IPS DF 6.9 (cell line): ENCODE results near the gene KRT6B.

Experiments
- DNase-seq: peaks from one replicate; pipeline ENCODE4 v3.0.0-alpha.2; 2013; ENCODE audit warnings: low read depth, low spot score
- H3K27ac ChIP-seq: one replicate; pipeline ENCODE4 v1.5.1; 2013; ENCODE audit warnings: low read length, control low read depth
- H3K27me3 ChIP-seq: 2 replicates; pipeline ENCODE4 v1.6.1; 2013; ENCODE audit warnings: mild to moderate bottlenecking, low read length; ENCODE audit not compliant: control insufficient read depth, insufficient read depth
- H3K36me3 ChIP-seq: 2 replicates; pipeline ENCODE4 v1.6.1; 2013; ENCODE audit warnings: low read length; ENCODE audit not compliant: control insufficient read depth, insufficient read depth
- H3K4me1 ChIP-seq: 2 replicates; pipeline ENCODE4 v1.6.1; 2013; ENCODE audit warnings: low read length; ENCODE audit not compliant: control insufficient read depth, insufficient read depth
- H3K4me3 ChIP-seq: 2 replicates; pipeline ENCODE4 v1.5.1; 2013; ENCODE audit warnings: mild to moderate bottlenecking, low read length
- H3K9me3 ChIP-seq: 2 replicates; pipeline ENCODE4 v1.6.1; 2013; ENCODE audit warnings: low read length, inconsistent platforms; ENCODE audit not compliant: control insufficient read depth, insufficient read depth
- WGBS: extraction: QIAGEN DNeasy Blood & Tissue Kit; methylation state at CpG from one replicate; pipeline ENCODE4 v1.1.7; 2013; ENCODE audit warnings: mixed read lengths, missing lambda C conversion rate; ENCODE audit not compliant: insufficient read length, insufficient coverage; 5-methylcytosine and 5-hydroxymethylcytosine counted together

Gene KRT6B

DNA sequence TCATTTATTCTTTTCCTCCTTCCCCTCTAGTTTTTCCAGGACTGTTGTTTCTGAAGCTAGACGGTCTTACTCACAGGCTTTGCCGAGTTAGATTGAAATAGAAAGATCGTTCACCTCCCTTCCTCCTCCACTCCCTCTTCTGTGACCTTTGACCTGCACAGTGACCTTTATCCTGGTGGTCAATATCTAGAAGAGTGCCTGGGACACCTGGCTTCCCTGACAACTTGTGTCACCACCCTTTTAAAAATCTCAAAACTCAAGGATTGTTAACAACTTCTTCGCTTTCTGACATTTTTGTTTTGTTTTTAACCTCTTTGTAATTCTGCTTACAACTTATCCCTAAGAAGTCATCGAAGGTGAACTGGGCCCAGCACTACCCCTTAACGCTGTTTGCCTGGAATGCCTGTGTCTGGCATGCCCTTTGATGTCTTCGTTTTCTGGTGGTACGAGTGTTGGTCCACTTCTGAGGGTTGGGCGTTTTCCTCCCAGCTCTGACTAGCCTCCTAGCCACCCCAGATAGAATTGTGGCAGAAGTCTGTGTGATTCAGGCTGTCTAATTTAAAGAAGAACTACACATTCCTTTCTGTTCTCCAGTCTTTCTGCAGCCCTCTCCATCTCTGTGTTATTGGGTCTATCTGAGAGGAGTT lies 15.0 kb downstream of the KRT6B start:
- Histone ChIP-seq H3K36me3 (no peaks in the 10 kb centered on the region), H3K4me1 (peaks cover 3% of the 10 kb centered on the region; the same call in 1 of the 2 replicates), H3K27me3 (no peaks in the 10 kb centered on the region), H3K27ac (no peak overlapping the region), H3K9me3 (no peaks in the 10 kb centered on the region), H3K4me3 (no peak overlapping the region)
- WGBS: no CpG with 5 or more reads among the region's 9 CpGs
- no peak for DNase-seq

- WGBS: no CpG with 5 or more reads among the region's 9 CpGs
- Histone ChIP-seq H3K4me3 (no peak overlapping the region), H3K27ac (no peak overlapping the region), H3K36me3 (no peaks in the 10 kb centered on the region), H3K9me3 (no peaks in the 10 kb centered on the region), H3K27me3 (no peaks in the 10 kb centered on the region), H3K4me1 (0 out of 2 replicates have a peak, but pooled peaks cover 1% of the 10 kb centered on the region)
- DNase-seq: no peak
Measured at GRCh38 chr12:52436000-52436827, 15.7 kb downstream of the KRT6B start.

- Histone ChIP-seq H3K27me3 (no peaks in the 10 kb centered on the region), H3K4me1 (0 out of 2 replicates have a peak, but pooled peaks cover 1% of the 10 kb centered on the region), H3K9me3 (no peaks in the 10 kb centered on the region), H3K4me3 (no peak overlapping the region), H3K36me3 (no peaks in the 10 kb centered on the region), H3K27ac (no peak overlapping the region)
- no peak for DNase-seq
- WGBS: no CpG with 5 or more reads among the region's 6 CpGs
Measured at GRCh38 chr12:52435659-52435999, 16.3 kb downstream of the KRT6B start.

- WGBS: no CpG with 5 or more reads among the region's 6 CpGs
- H3K9me3 ChIP-seq: no peaks in the 10 kb centered on the region
- 0 out of 2 replicates have a peak, but pooled peaks cover 1% of the 10 kb centered on the region for H3K4me1 ChIP-seq
- no peaks in the 10 kb centered on the region for H3K27me3 ChIP-seq
- no peak overlapping the region for H3K27ac ChIP-seq
- H3K4me3 ChIP-seq: no peak overlapping the region
- no peak for DNase-seq
- H3K36me3 ChIP-seq: no peaks in the 10 kb centered on the region
Measured at GRCh38 chr12:52434760-52435530, 17.0 kb downstream of the KRT6B start.

DNA sequence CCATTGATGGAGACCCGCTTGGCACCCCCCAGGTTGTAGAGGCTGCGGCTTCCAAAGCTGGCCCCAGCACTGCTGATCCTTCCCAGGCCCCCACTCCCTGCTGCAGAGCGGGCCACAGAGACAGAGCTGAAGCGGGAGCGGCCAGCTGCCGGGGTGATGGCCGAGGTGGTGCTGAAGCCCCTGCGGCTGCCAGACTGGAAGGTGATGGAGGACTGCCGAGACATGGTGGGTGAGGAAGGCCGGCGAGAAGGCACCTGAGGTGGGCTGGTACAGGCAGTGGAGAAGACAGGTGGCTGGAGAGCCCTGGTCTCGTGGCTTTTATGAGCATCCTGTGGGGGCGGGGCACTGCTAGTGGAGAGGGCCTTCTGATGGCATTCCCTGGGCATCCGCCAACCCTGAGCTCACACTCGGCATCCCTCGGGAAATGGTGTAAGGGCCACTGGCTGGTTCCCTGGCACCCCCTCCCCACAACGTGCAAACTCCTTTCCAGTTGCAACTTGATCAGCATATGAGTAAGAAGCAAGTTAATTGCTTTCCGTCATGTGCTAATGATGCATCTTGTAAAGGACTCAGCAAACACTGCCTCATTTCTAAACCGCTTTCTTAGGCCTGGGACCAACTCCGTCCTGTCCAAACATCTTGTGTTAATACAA lies 17.7 kb downstream of the KRT6B start, which contains the start of gene KRT75:
Gene KRT75, minus strand, starts transcription at position 291 of the 653 bp plus-strand sequence. Its CDS starts 67 bp downstream, at position 224.
- no peak for DNase-seq

GRCh38 chr12:52433501-52434080 lies 18.4 kb downstream of the KRT6B start:
- DNase-seq: no peak
- no CpG with 5 or more reads among the region's 12 CpGs for WGBS
- H3K27ac ChIP-seq: no peak overlapping the region
- H3K4me3 ChIP-seq: no peak overlapping the region
- no peaks in the 10 kb centered on the region for H3K27me3 ChIP-seq
- no peaks in the 10 kb centered on the region for H3K9me3 ChIP-seq
- H3K36me3 ChIP-seq: no peaks in the 10 kb centered on the region
- H3K4me1 ChIP-seq: 0 out of 2 replicates have a peak, but pooled peaks cover 1% of the 10 kb centered on the region

More for the DNA sequence above, 17.7 kb downstream of the KRT6B start, which contains the start of gene KRT75:
- H3K9me3 ChIP-seq: no peaks in the 10 kb centered on the region
- H3K4me3 ChIP-seq: no peak within 1 kb of the TSS
- H3K36me3 ChIP-seq: no peaks in the 10 kb centered on the region
- 0 out of 2 replicates have a peak, but pooled peaks cover 1% of the 10 kb centered on the region for H3K4me1 ChIP-seq
- no CpG with 5 or more reads among the region's 20 CpGs for WGBS
- no peak within 1 kb of the TSS for H3K27ac ChIP-seq
- H3K27me3 ChIP-seq: no peaks in the 10 kb centered on the region

DNA sequence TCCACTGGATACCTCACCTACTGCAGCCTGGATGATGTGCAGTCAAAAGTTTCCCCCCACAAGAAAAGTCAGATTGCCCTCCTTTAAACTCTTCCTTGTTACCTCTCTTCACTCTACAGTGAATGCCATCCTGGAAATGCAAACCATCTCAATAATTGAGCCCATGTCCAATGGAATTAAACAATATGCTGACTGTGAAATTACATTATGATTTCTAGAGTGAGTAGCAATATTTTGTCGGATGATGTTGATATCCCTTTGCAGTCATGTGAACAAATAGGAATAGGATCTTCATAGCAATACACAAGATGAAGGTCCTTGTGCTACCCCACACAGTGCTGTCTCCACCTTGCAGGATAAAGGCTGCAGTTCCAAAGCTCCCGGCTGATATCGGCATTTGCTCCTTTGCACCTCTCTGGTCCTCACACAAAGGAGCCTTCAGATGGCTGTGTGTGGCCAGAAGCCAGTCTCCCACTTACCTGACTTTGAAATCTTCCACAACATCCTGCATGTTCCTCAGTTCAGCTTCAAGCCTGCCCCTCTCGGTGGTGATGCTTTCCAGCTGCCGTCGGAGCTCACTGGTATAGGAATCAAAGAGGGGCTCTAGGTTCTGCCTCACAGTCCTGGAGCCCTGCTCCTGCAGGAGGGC lies 19.3 kb downstream of the KRT6B start:
- H3K27me3 ChIP-seq: no peaks in the 10 kb centered on the region
- no peak for DNase-seq
- no peak overlapping the region for H3K27ac ChIP-seq
- H3K4me1 ChIP-seq: 0 out of 2 replicates have a peak, but pooled peaks cover 1% of the 10 kb centered on the region
- no peaks in the 10 kb centered on the region for H3K9me3 ChIP-seq
- no CpG with 5 or more reads among the region's 6 CpGs for WGBS
- H3K4me3 ChIP-seq: no peak overlapping the region
- no peaks in the 10 kb centered on the region for H3K36me3 ChIP-seq

GRCh38 chr12:52428121-52428520 lies 23.8 kb downstream of the KRT6B start:
- no CpG with 5 or more reads among the region's 10 CpGs for WGBS
- H3K27me3 ChIP-seq: no peaks in the 10 kb centered on the region
- no peaks in the 10 kb centered on the region for H3K9me3 ChIP-seq
- no peaks in the 10 kb centered on the region for H3K36me3 ChIP-seq
- no peak overlapping the region for H3K27ac ChIP-seq
- H3K4me3 ChIP-seq: no peak overlapping the region
- no peaks in the 10 kb centered on the region for H3K4me1 ChIP-seq
- DNase-seq: no peak

DNA sequence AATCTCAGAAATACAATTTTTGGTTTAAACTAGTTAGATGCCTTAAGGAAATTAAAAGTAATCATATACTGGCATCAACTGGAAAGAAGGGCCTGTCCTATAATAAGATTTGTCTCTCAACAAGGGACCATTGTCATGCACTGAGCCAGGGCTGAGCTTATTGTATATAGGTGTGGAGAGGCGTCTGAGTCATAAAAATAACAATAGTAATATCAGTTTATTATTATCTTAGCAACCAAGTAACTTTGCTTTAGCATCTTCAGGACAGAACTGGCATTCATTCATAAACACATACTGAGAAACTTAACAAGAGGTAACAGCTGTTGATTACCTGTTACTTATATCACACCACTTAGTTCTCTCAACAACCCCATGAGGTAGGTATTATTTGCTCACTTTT lies 24.9 kb downstream of the KRT6B start:
- Histone ChIP-seq H3K36me3 (no peaks in the 10 kb centered on the region), H3K27ac (no peak overlapping the region), H3K27me3 (no peaks in the 10 kb centered on the region), H3K4me3 (no peak overlapping the region), H3K4me1 (no peaks in the 10 kb centered on the region), H3K9me3 (no peaks in the 10 kb centered on the region)
- DNase-seq: no peak
- WGBS: no CpG with 5 or more reads among the region's 1 CpG
